Hepatocyte (in vitro differentiated cells): ENCODE data around the gene TECR. TPM values are rescaled to one million over a fixed set of nuclear protein-coding genes. Genes with fewer than 3 reads are reported as not detected.

Experiments used
- DNase-seq: peaks from one replicate; pipeline ENCODE4 v3.0.0-alpha.2; 2016; ENCODE audit warnings: low spot score
- H2AFZ ChIP-seq: fragments of 200-600 bp; sonication (generic); 2 replicates; pipeline ENCODE4 v1.6.0; 2016; ENCODE audit warnings: antibody characterized with exemption, mild to moderate bottlenecking
- H3K27ac ChIP-seq: fragments of 200-600 bp; sonication (generic); 2 replicates; pipeline ENCODE4 v1.5.1; 2016; ENCODE audit warnings: mild to moderate bottlenecking
- H3K27me3 ChIP-seq: fragments of 200-600 bp; sonication (generic); 2 replicates; pipeline ENCODE4 v1.6.1; 2016
- H3K36me3 ChIP-seq: fragments of 200-600 bp; sonication (generic); replicated peaks from 2 replicates; pipeline ENCODE4 v1.5.1; 2016; ENCODE audit warnings: low read depth; ENCODE audit not compliant: insufficient read depth
- H3K4me1 ChIP-seq: fragments of 200-600 bp; sonication (generic); 2 replicates; pipeline ENCODE4 v1.5.1; 2016; ENCODE audit warnings: mild to moderate bottlenecking, moderate library complexity; ENCODE audit not compliant: insufficient read depth
- H3K4me2 ChIP-seq: fragments of 200-600 bp; sonication (generic); 2 replicates; pipeline ENCODE4 v1.6.0; 2016
- H3K4me3 ChIP-seq: fragments of 200-600 bp; sonication (generic); 2 replicates; pipeline ENCODE4 v1.5.1; 2016; ENCODE audit warnings: mild to moderate bottlenecking
- H3K79me2 ChIP-seq: fragments of 200-600 bp; sonication (generic); 2 replicates; pipeline ENCODE4 v1.6.0; 2017; ENCODE audit warnings: mild to moderate bottlenecking
- H3K9me2 ChIP-seq: fragments of 200-600 bp; sonication (generic); replicated peaks from 2 replicates; pipeline ENCODE4 v1.6.0; 2017; ENCODE audit warnings: mild to moderate bottlenecking; ENCODE audit not compliant: insufficient read depth
- H3K9me3 ChIP-seq: fragments of 200-600 bp; sonication (generic); 2 replicates; pipeline ENCODE4 v1.5.1; 2016; ENCODE audit warnings: low read depth, mild to moderate bottlenecking
- H4K20me1 ChIP-seq: fragments of 200-600 bp; sonication (generic); 2 replicates; pipeline ENCODE4 v1.6.0; 2016; ENCODE audit warnings: mild to moderate bottlenecking; ENCODE audit not compliant: insufficient read depth, poor library complexity, severe bottlenecking
- CTCF ChIP-seq: fragments of 200-600 bp; sonication (generic); IDR thresholded peaks from 2 replicates; pipeline ENCODE4 v1.5.1; 2016; ENCODE audit warnings: antibody characterized with exemption, mild to moderate bottlenecking; ENCODE audit not compliant: poor library complexity
- EZH2 ChIP-seq: fragments of 200-600 bp; sonication (generic); IDR thresholded peaks from 2 replicates; pipeline ENCODE4 v1.6.1; 2016; ENCODE audit warnings: antibody characterized with exemption, mild to moderate bottlenecking, borderline replicate concordance
- EZH2phosphoT487 ChIP-seq: fragments of 200-600 bp; sonication (generic); IDR thresholded peaks from one replicate; pipeline ENCODE4 v1.6.1; 2018; ENCODE audit warnings: antibody characterized with exemption, mild to moderate bottlenecking, low read depth, moderate library complexity; ENCODE audit not compliant: unreplicated experiment, severe bottlenecking
- WGBS: methylation state at CpG from one replicate; pipeline ENCODE4 v1.1.6; 2016; ENCODE audit warnings: low lambda C conversion rate; ENCODE audit errors: missing lambda C conversion rate; 5-methylcytosine and 5-hydroxymethylcytosine counted together
- polyA plus RNA-seq: library from polyadenylated mRNA; unstranded; fragments of >200 nt; fragmentation: Nextera tagmentation; extraction: Ambion mirVana; gene quantifications from 2 replicates; pipeline ENCODE4 v1.2.1, GENCODE V29; 2016
- total RNA-seq: library from RNA; depleted of rRNA; stranded (reverse); fragments of >200 nt; gene quantifications from 2 replicates; pipeline ENCODE4 v1.2.3, GENCODE V29; 2014

TECR gene
- total and polyA plus RNA-seq, 2 experiments from 2014 or later = 65.3 to 366 TPM

GRCh38 chr19:14512406-14512961, 16.9 kb upstream of the TECR start:
- H3K79me2 ChIP-seq = peaks cover 34% of the 10 kb centered on the region
- H3K36me3 ChIP-seq = peaks cover 6% of the 10 kb centered on the region
- no peaks in the 10 kb centered on the region for H3K9me2 ChIP-seq
- no peaks in the 10 kb centered on the region for H3K9me3 ChIP-seq
- H3K4me3 ChIP-seq = no peak overlapping the region
- H3K27me3 ChIP-seq = no peaks in the 10 kb centered on the region
- no peak overlapping the region for H3K27ac ChIP-seq
- no peak for DNase-seq
- TF ChIP-seq EZH2 = no peak
- TF ChIP-seq CTCF = no peak
- H2AFZ ChIP-seq = no peak overlapping the region
- WGBS = 97% methylated on average over 14 of the region's 14 CpGs
- H3K4me1 ChIP-seq = peaks cover 32% of the 10 kb centered on the region
- no peak overlapping the region for H3K4me2 ChIP-seq
- H4K20me1 ChIP-seq = peaks cover 36% of the 10 kb centered on the region

GRCh38 chr19:14514215-14514863, 15.1 kb upstream of the TECR start:
- Histone ChIP-seq H3K27ac (peak overlapping the region; percentile 37), H4K20me1 (peaks cover 38% of the 10 kb centered on the region), H3K79me2 (peaks cover 39% of the 10 kb centered on the region), H3K36me3 (peaks cover 6% of the 10 kb centered on the region), H3K4me3 (no peak overlapping the region), H3K9me3 (no peaks in the 10 kb centered on the region), H2AFZ (no peak overlapping the region), H3K27me3 (no peaks in the 10 kb centered on the region), H3K9me2 (no peaks in the 10 kb centered on the region), H3K4me1 (peaks cover 31% of the 10 kb centered on the region), H3K4me2 (peak overlapping the region; percentile 96)
- WGBS = 83% methylated on average over 8 of the region's 8 CpGs
- DNase-seq = no peak
- TF ChIP-seq CTCF (no peak), EZH2 (no peak), EZH2phosphoT487 (no peak)

- 92% methylated on average over 8 of the region's 8 CpGs for WGBS
- Histone ChIP-seq H3K4me3 (peak overlapping the region; percentile 93), H3K27me3 (no peaks in the 10 kb centered on the region), H3K79me2 (peaks cover 39% of the 10 kb centered on the region), H4K20me1 (peaks cover 38% of the 10 kb centered on the region), H3K27ac (no peak overlapping the region), H3K9me3 (no peaks in the 10 kb centered on the region), H2AFZ (no peak overlapping the region), H3K4me2 (peak overlapping the region; percentile 96), H3K4me1 (peaks cover 27% of the 10 kb centered on the region), H3K36me3 (peaks cover 6% of the 10 kb centered on the region), H3K9me2 (no peaks in the 10 kb centered on the region)
- DNase-seq = no peak
- no peak for TF ChIP-seq CTCF
- TF ChIP-seq EZH2 = no peak
- TF ChIP-seq EZH2phosphoT487 = no peak
Observed at GRCh38 chr19:14515501-14516047, 13.8 kb upstream of the TECR start.
